AG09309 (cell line): ENCODE measurements around the gene LAPTM5.

Experiments
- DNase-seq: peaks from one replicate; pipeline ENCODE4 v3.0.0-alpha.2; 2010; ENCODE audit warnings: low read depth
- H3K4me3 ChIP-seq: 2 replicates; pipeline ENCODE4 v1.5.1; 2011; ENCODE audit warnings: mild to moderate bottlenecking, low read depth, low read length, moderate library complexity; ENCODE audit not compliant: control insufficient read depth
- TF ChIP-seq, protein P1 (sequence below): IDR thresholded peaks from 2 replicates; pipeline ENCODE4 v1.5.1; 2011; ENCODE audit warnings: mild to moderate bottlenecking, low read depth, low read length, inconsistent platforms; ENCODE audit not compliant: insufficient read depth, control insufficient read depth; ENCODE audit errors: missing control alignments

Gene LAPTM5

DNA sequence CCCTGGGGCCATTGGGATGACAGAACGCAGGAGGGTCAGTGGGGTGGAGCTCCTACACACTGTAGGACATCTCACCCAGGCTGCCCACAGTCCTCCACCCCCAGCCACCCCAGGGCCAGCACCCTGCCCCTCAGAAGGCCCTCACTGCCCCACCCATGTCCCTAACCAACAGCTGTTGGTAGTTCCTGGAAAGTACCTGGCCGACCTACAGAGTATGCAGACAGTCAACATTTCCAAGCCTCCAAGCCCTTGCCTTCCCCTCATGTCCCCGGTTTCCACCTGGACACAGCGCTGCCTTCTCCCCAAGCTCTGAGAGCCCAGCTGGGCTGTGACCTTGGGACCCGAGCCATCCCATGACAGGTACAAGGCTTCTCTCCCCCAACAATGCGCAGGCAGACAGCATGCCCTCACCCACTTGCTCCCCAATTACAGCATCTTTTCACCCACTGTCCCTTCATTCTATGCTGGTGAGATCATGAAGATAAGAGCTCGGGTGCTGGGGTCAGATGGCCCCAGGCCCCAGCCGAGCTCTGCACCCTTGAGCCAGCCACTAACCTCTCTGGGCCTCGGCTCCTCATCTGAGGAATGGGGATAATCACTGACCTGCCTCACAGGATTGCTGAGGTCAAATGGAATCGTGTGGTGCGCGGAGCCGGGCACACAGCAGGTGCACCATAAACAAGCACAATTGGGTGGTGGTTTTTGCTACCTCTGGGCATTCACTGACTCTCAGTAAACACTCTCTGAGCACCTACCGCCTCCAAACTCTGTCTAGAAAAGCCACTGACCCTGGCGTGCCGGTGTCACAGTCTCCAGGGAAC, 11.2 kb downstream of the LAPTM5 start:
- TF ChIP-seq, protein P1, sequence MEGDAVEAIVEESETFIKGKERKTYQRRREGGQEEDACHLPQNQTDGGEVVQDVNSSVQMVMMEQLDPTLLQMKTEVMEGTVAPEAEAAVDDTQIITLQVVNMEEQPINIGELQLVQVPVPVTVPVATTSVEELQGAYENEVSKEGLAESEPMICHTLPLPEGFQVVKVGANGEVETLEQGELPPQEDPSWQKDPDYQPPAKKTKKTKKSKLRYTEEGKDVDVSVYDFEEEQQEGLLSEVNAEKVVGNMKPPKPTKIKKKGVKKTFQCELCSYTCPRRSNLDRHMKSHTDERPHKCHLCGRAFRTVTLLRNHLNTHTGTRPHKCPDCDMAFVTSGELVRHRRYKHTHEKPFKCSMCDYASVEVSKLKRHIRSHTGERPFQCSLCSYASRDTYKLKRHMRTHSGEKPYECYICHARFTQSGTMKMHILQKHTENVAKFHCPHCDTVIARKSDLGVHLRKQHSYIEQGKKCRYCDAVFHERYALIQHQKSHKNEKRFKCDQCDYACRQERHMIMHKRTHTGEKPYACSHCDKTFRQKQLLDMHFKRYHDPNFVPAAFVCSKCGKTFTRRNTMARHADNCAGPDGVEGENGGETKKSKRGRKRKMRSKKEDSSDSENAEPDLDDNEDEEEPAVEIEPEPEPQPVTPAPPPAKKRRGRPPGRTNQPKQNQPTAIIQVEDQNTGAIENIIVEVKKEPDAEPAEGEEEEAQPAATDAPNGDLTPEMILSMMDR = no peak
- no peak overlapping the region for H3K4me3 ChIP-seq
- no peak for DNase-seq

DNA sequence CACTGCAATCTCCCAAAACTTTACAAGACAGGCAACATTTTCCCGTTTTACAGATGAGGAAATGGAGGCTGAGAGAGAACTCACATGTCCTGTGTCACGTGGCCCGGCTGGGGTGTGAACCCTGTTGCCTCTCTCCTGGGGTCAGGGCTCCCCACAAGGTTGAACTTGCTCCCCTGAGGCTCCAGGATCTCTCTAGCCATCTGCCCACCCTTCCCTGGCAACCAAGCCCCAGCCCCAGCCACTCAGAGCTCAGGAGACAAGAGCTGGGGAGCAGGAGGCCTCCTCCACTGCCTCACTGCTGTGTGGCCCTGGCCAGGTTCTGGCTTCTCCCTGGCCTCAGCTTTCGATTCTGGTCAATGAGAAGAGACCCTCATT, 11.8 kb downstream of the LAPTM5 start:
- H3K4me3 ChIP-seq = no peak overlapping the region
- TF ChIP-seq, protein P1 = no peak
- DNase-seq = no peak

DNA sequence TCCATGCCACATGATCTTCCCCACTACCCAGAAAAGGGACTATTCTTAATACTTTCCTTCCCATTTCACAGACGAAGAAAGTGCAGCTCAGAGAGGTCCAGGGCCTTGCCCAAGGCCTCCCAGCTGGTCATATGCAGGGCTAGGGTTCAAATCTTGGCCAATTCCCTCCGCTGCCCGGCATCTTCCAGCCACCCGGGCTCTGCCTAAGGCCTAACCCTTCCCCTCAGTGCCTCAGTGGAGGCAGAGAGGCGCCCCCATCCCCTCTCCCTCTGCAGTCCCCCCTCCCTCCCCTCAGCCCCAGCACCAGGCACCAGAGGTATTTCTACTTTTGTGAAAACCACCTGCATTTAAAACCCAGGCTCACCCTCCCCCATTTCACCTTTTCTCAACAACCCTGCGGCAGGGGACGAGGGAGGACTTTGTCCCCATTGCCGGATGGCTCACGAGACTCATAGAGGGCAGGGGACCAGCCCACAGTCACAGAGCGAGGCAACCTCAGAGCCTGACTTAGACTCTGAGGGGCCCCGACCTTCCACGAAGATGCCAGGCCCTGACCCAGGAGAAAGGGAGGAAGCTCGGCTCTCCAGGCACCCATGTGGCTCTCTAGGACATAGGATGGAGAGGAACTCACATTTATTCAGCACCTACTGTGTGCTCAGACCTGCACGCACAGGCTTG, 12.3 kb downstream of the LAPTM5 start:
- TF ChIP-seq, protein P1 = no peak
- H3K4me3 ChIP-seq = no peak overlapping the region
- no peak for DNase-seq

DNA sequence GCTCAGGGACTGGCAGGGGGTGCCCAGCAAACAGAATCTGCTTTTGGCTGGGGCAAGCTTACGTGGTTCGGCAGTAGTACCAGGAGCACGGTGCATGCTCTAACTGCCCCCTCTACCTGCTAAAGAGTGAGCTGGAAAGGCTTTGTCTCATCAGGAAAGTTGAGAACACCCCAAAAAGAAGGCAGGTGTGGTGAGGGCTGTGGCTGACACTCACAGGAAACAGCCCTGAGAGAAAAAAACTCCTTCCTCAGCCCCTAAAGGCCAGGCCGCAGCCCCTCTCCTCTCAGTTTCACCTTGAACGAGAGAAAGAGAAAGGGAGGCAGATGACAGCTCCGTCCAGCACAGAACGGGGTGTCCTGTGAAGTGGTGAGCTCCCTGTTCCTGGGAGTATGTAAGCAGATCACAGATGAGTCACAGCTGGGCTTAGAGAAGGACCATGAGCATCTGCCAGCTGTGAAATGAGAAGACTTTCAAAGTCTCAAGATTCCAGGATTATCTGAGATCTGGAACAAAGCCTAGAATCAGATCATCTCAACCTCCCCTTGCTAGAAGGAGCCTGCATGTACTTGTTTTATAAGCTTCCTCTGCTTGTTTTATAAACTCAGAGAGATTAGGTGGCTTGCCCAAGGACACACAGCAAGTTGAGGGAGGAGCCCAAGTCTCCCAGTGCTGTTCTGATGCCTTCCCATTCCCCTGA, 13.4 kb downstream of the LAPTM5 start:
- TF ChIP-seq, protein P1 = no peak
- no peak for DNase-seq
- H3K4me3 ChIP-seq = no peak overlapping the region

DNA sequence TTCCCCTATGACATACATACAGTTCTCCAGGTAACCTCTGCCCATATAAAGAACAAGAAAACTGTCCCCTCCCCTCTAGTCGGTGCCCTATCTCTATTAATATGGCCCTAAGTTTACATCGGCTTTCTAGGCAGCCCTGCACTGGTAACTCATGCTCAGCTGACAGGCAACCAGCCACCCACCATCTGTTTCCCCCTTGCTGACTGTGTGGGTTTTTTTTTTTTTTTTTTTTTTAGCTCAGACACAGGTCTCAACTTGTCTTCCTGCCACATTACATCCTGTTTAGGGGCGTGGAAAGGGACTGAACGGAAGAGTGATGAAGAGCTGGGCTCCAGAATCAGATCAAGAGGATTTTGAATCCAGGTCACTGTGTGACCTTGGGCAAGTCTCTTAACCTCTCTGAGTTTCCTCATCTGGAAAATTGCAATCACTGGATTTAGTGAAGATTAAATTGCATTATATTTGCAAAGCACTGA, 14.0 kb downstream of the LAPTM5 start:
- TF ChIP-seq, protein P1 = no peak
- no peak for DNase-seq
- H3K4me3 ChIP-seq = no peak overlapping the region

DNA sequence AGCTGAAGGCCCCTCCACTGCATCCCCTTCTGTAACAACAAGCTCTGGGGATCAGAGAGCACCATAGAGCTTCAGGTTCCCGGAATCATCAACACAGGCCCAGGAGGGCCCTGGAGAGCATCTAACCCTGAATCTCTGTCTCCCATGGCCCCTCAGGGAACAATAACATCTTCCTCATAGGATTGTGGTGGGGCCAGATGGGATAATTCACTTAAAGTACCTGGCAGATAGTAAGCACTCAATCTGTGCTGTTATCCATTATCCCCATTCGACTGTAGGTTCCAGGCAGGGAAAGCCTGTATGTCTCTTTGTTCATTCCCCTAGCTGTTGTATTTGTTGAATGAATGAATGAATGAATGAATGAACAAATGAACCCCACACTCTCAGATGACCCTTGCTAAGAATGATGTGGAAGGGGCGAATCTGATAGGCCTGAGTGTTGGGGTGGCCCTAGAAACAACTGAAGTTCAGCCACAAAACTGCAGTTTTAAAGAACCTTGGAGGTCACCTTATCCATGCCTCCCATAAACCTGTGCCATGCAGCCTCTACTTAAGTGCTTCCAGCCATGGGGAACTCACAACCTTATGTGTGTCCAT, 14.5 kb downstream of the LAPTM5 start:
- TF ChIP-seq, protein P1 = no peak
- DNase-seq = no peak
- no peak overlapping the region for H3K4me3 ChIP-seq
